Neural progenitor cell (in vitro differentiated cells): Measurements from ENCODE around the gene SDE2. TPM values are rescaled to one million over a fixed set of nuclear protein-coding genes. Genes with fewer than 3 reads are reported as not detected.
"Not testable (repeated sequence)": the region's sequence is repeated elsewhere in the genome, so short reads cannot be mapped to it uniquely, and the experiment has no call there.

Source experiments
- DNase-seq: peaks from one replicate; pipeline ENCODE4 v3.0.0-alpha.2; 2016; ENCODE audit warnings: low spot score
- H2AFZ ChIP-seq: fragments of 200-600 bp; sonication (generic); replicated peaks from 2 replicates; pipeline ENCODE4 v1.6.1; 2016; ENCODE audit warnings: antibody characterized with exemption
- H3F3A ChIP-seq: fragments of 200-600 bp; sonication (generic); 2 replicates; pipeline ENCODE4 v1.6.1; 2016; ENCODE audit warnings: antibody characterized with exemption, low read depth
- H3K27ac ChIP-seq: fragments of 200-600 bp; sonication (generic); 2 replicates; pipeline ENCODE4 v1.5.1; 2016; ENCODE audit warnings: mild to moderate bottlenecking
- H3K27me3 ChIP-seq: fragments of 200-600 bp; sonication (generic); 2 replicates; pipeline ENCODE4 v1.6.1; 2016; ENCODE audit warnings: mild to moderate bottlenecking, moderate library complexity
- H3K36me3 ChIP-seq: fragments of 200-600 bp; sonication (generic); 2 replicates; pipeline ENCODE4 v1.5.1; 2016
- H3K4me1 ChIP-seq: fragments of 200-600 bp; sonication (generic); 2 replicates; pipeline ENCODE4 v1.6.1; 2016; ENCODE audit warnings: mixed run types
- H3K4me2 ChIP-seq: fragments of 200-600 bp; sonication (generic); 2 replicates; pipeline ENCODE4 v1.6.1; 2016
- H3K4me3 ChIP-seq: fragments of 200-600 bp; sonication (generic); 2 replicates; pipeline ENCODE4 v1.5.1; 2016
- H3K79me2 ChIP-seq: fragments of 200-600 bp; sonication (generic); 2 replicates; pipeline ENCODE4 v1.6.1; 2016; ENCODE audit warnings: low read depth
- H3K9ac ChIP-seq: fragments of 200-600 bp; sonication (generic); 2 replicates; pipeline ENCODE4 v1.6.1; 2016
- H3K9me3 ChIP-seq: fragments of 200-600 bp; sonication (generic); 2 replicates; pipeline ENCODE4 v1.5.1; 2016; ENCODE audit warnings: low read depth
- H4K20me1 ChIP-seq: fragments of 200-600 bp; sonication (generic); 2 replicates; pipeline ENCODE4 v1.6.1; 2016; ENCODE audit warnings: low read depth
- H3K27ac Mint-ChIP-seq: 3 replicates; pipeline ENCODE4 v1.8.0; 2021; ENCODE audit warnings: mixed read lengths
- H3K27me3 Mint-ChIP-seq: 2 replicates; pipeline ENCODE4 v1.8.0; 2022; ENCODE audit warnings: low read depth, mild to moderate bottlenecking, inconsistent platforms, moderate library complexity, mixed read lengths; ENCODE audit not compliant: insufficient read depth
- H3K36me3 Mint-ChIP-seq: 3 replicates; pipeline ENCODE4 v1.8.0; 2021; ENCODE audit warnings: mixed read lengths
- H3K4me1 Mint-ChIP-seq: 3 replicates; pipeline ENCODE4 v1.8.0; 2021; ENCODE audit warnings: mixed read lengths
- H3K4me3 Mint-ChIP-seq: 3 replicates; pipeline ENCODE4 v1.8.0; 2021; ENCODE audit warnings: mild to moderate bottlenecking, moderate library complexity, mixed read lengths
- H3K9me3 Mint-ChIP-seq: 3 replicates; pipeline ENCODE4 v1.8.0; 2020; ENCODE audit warnings: mixed read lengths
- EZH2 ChIP-seq: fragments of 200-600 bp; sonication (generic); IDR thresholded peaks from 2 replicates; pipeline ENCODE4 v1.6.1; 2017; ENCODE audit warnings: antibody characterized with exemption, mild to moderate bottlenecking, moderate library complexity
- EZH2phosphoT487 ChIP-seq: fragments of 200-600 bp; sonication (generic); IDR thresholded peaks from 2 replicates; pipeline ENCODE4 v1.6.1; 2017; ENCODE audit warnings: antibody characterized with exemption
- total RNA-seq: library from RNA; depleted of rRNA; stranded (reverse); fragments of >200 nt; gene quantifications from 2 replicates; pipeline ENCODE4 v1.2.3, GENCODE V29; 2015; ENCODE audit warnings: low replicate concordance
- TF ChIP-seq, protein P1 (sequence below): fragments of 200-600 bp; sonication (generic); IDR thresholded peaks from 2 replicates; pipeline ENCODE4 v1.5.1; 2017; ENCODE audit warnings: antibody characterized with exemption, mild to moderate bottlenecking

The SDE2 gene
- total RNA-seq, 1 donor from 2014 or later = 29.2 TPM

DNA sequence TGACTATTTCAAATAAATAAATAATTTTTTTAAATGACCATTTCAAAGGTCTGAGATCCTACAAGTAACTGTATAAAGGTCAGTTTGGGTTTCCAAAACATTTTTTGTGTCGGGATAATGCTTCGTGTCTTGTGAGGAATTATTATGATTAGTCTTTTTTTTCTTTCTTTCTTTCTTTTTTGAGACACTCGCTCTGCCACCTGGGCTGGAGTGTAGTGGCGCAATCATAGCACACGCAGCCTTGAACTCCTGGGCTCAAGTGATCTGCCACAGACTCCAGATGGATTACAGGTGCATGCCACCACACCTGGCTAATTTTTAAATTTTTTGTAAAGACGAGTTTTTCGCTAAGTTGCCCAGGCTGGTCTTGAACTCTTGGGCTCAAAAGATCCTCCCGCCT is 1.9 kb upstream of the SDE2 start:
- no peaks in the 10 kb centered on the region for H3K9me3 ChIP-seq
- H3K27me3 Mint-ChIP-seq = peaks cover 3% of the 10 kb centered on the region
- H3K36me3 Mint-ChIP-seq = peaks cover 4% of the 10 kb centered on the region
- no peak overlapping the region for H3K27ac ChIP-seq
- no peak overlapping the region for H2AFZ ChIP-seq
- H3K36me3 ChIP-seq = no peaks in the 10 kb centered on the region
- TF ChIP-seq EZH2phosphoT487 = no peak
- TF ChIP-seq EZH2 = no peak
- TF ChIP-seq, protein P1, sequence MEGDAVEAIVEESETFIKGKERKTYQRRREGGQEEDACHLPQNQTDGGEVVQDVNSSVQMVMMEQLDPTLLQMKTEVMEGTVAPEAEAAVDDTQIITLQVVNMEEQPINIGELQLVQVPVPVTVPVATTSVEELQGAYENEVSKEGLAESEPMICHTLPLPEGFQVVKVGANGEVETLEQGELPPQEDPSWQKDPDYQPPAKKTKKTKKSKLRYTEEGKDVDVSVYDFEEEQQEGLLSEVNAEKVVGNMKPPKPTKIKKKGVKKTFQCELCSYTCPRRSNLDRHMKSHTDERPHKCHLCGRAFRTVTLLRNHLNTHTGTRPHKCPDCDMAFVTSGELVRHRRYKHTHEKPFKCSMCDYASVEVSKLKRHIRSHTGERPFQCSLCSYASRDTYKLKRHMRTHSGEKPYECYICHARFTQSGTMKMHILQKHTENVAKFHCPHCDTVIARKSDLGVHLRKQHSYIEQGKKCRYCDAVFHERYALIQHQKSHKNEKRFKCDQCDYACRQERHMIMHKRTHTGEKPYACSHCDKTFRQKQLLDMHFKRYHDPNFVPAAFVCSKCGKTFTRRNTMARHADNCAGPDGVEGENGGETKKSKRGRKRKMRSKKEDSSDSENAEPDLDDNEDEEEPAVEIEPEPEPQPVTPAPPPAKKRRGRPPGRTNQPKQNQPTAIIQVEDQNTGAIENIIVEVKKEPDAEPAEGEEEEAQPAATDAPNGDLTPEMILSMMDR = no peak
- H3K4me1 Mint-ChIP-seq = peaks cover 42% of the 10 kb centered on the region
- H3K27me3 ChIP-seq = no peaks in the 10 kb centered on the region
- H3K9me3 Mint-ChIP-seq = no peaks in the 10 kb centered on the region
- H3K4me2 ChIP-seq = no peak overlapping the region
- peaks cover 30% of the 10 kb centered on the region for H3K79me2 ChIP-seq
- H3K4me3 ChIP-seq = no peak overlapping the region
- no peak overlapping the region for H3K4me3 Mint-ChIP-seq
- peaks cover 27% of the 10 kb centered on the region for H3K4me1 ChIP-seq
- H4K20me1 ChIP-seq = no peaks in the 10 kb centered on the region
- H3K9ac ChIP-seq = no peak overlapping the region
- H3K27ac Mint-ChIP-seq = no peak overlapping the region
- no peak for DNase-seq
- H3F3A ChIP-seq = peaks cover 24% of the 10 kb centered on the region

DNA sequence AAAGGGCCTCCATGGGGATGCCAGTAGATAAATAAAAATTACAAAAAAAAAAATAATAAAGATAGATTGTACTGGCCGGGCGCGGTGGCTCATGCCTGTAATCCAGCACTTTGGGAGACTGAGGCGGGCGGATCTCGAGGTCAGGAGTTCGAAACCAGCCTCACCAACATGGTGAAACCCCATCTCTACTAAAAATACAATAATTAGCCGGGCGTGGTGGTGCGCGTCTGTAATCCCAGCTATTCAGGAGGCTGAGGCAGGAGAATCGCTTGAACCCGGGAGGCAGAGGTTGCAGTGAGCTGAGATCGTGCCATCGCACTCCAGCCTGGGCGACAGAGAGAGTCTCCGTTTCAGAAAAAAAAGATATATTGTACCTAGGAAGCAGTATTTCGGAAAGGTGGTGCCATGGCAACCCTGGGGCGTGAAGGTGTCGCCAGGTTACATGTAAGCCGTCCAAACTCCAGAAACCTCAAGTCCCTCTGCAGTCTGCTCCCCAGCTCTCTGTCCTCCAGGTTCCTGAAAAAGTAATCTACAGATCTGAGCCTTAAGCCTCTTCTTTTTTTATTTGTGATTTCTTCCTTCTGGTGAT is 1.4 kb upstream of the SDE2 start:
- Histone ChIP-seq H3F3A (peaks cover 24% of the 10 kb centered on the region), H3K79me2 (peaks cover 35% of the 10 kb centered on the region), H3K4me1 (peaks cover 27% of the 10 kb centered on the region)
- H3K27me3 ChIP-seq, H4K20me1 ChIP-seq, DNase-seq, H3K4me2 ChIP-seq, H3K36me3 ChIP-seq, H3K4me3 ChIP-seq, H3K9me3 Mint-ChIP-seq, H2AFZ ChIP-seq, H3K4me3 Mint-ChIP-seq, H3K27ac Mint-ChIP-seq, H3K27me3 Mint-ChIP-seq, H3K9me3 ChIP-seq, H3K36me3 Mint-ChIP-seq, H3K27ac ChIP-seq, H3K9ac ChIP-seq: not testable (repeated sequence)
- peaks cover 42% of the 10 kb centered on the region for H3K4me1 Mint-ChIP-seq

DNA sequence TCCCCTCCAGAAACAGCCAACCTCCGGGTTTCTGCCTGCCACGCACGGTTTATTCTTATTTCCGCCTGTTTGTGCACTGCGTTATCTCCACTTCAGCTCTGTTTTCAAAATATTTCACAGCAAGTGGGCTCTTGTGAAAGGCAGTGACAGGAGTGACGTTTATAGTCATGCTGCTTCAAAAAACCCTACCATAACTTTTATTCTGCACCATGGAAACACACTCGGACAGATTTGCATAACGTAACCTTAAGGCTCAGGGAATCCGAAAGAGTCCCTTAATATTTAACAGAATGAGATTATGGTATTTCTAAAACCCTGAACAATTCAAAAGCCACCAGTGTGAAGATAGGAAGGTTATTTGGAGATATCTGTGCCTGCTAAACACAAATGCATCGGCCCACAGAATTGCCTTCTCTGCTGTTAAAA is 782 bp upstream of the SDE2 start:
- Mint-ChIP-seq H3K36me3 (peaks cover 4% of the 10 kb centered on the region), H3K9me3 (no peaks in the 10 kb centered on the region), H3K4me3 (peak overlapping the region; percentile 100), H3K27ac (peak overlapping the region; percentile 84), H3K27me3 (peaks cover 3% of the 10 kb centered on the region), H3K4me1 (peaks cover 42% of the 10 kb centered on the region)
- Histone ChIP-seq H3K9me3 (no peaks in the 10 kb centered on the region), H3K27ac (peak overlapping the region; percentile 26), H3K36me3 (no peaks in the 10 kb centered on the region), H3K9ac (no peak overlapping the region), H3K79me2 (peaks cover 42% of the 10 kb centered on the region), H3K27me3 (no peaks in the 10 kb centered on the region), H3F3A (peaks cover 24% of the 10 kb centered on the region), H4K20me1 (no peaks in the 10 kb centered on the region), H3K4me1 (peaks cover 27% of the 10 kb centered on the region), H3K4me3 (peak overlapping the region; percentile 86), H3K4me2 (peak overlapping the region; percentile 81), H2AFZ (no peak overlapping the region)
- TF ChIP-seq EZH2phosphoT487 = no peak
- TF ChIP-seq EZH2 = no peak
- TF ChIP-seq, protein P1 = no peak
- no peak for DNase-seq

- Histone ChIP-seq H3K4me1 (peaks cover 27% of the 10 kb centered on the region), H2AFZ (peak overlapping the region; percentile 64), H3K9ac (peak overlapping the region; percentile 96), H3K79me2 (peaks cover 53% of the 10 kb centered on the region), H3K9me3 (no peaks in the 10 kb centered on the region), H3F3A (peaks cover 24% of the 10 kb centered on the region), H3K36me3 (no peaks in the 10 kb centered on the region), H3K4me3 (peak overlapping the region; percentile 86), H3K4me2 (peak overlapping the region; percentile 99), H4K20me1 (no peaks in the 10 kb centered on the region), H3K27me3 (no peaks in the 10 kb centered on the region), H3K27ac (no peak overlapping the region)
- H3K9me3 Mint-ChIP-seq = no peaks in the 10 kb centered on the region
- peaks cover 3% of the 10 kb centered on the region for H3K27me3 Mint-ChIP-seq
- TF ChIP-seq, protein P1 = no peak
- peak overlapping the region; percentile 99 for H3K27ac Mint-ChIP-seq
- H3K4me1 Mint-ChIP-seq = peaks cover 42% of the 10 kb centered on the region
- peaks cover 8% of the 10 kb centered on the region for H3K36me3 Mint-ChIP-seq
- no peak for DNase-seq
- peak overlapping the region; percentile 100 for H3K4me3 Mint-ChIP-seq
Measured at GRCh38 chr1:225998560-225999226, 450 bp downstream of the SDE2 start.
